ENCODE results near the gene CDC42SE2. TPM values are rescaled to one million over a fixed set of nuclear protein-coding genes. Genes with fewer than 3 reads are reported as not detected.
A peak's percentile ranks its signal among the peaks of the same experiment; 100 is the strongest.

The CDC42SE2 gene
- polyA plus RNA-seq, 3 donors, result 34.4 to 135 (median 92.6) TPM

DNA sequence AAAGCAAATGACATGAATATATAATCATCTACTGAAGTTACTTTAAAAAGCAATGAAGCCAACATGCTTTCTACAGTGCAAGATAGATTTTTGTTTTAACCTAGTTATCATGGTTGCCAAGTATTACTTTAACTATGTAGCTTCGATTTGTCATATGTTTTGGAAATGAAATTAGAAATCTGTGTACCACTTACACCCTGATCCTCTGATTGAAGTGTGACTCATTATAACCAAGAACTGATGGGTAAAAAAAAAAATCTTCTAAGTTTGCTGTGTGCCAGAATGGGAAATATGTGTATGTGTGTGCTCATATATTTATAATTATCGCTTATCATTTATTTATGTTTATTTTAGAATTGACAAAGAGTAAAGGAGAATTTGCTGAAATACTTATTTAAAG lies 9.1 kb upstream of the CDC42SE2 start:
- H3K79me2 ChIP-seq (ENCODE audit: insufficient read depth, low read length), result peaks cover 12% of the 10 kb centered on the region
- H3K9me3 Mint-ChIP-seq, result no peaks in the 10 kb centered on the region
- H3K4me3 ChIP-seq (replicated peaks in 1 of 3; ENCODE audit: low read depth in 2 of 3, low read length in 3 of 3), result no peak overlapping the region
- H3K4me2 ChIP-seq (replicated peaks; ENCODE audit: extremely low read depth, low read length, poor library complexity, severe bottlenecking), result no peak overlapping the region
- H3K27ac ChIP-seq (ENCODE audit: low read depth in 1 of 2, low read length in 2 of 2), result peak overlapping the region in 1 of 2 donors; percentile 91
- no CpG with 5 or more reads among the region's 2 CpGs for WGBS (ENCODE audit: insufficient coverage)
- H3K4me1 Mint-ChIP-seq, result peaks cover 81% of the 10 kb centered on the region
- no peak for DNase-seq
- H3K27ac Mint-ChIP-seq, result peak overlapping the region in 2 of 7 donors; percentile 70 to 88
- H3K36me3 Mint-ChIP-seq, result no peaks in the 10 kb centered on the region
- no peak overlapping the region for H3K9ac ChIP-seq (ENCODE audit: insufficient read depth, low read length, poor library complexity, severe bottlenecking)
- no peaks in the 10 kb centered on the region for H3K27me3 ChIP-seq (ENCODE audit: control insufficient read depth in 2 of 2, insufficient read depth in 2 of 2, low read length in 2 of 2)
- H3K9me3 ChIP-seq (replicated peaks in 1 of 2; ENCODE audit: control insufficient read depth in 1 of 2, insufficient read depth in 1 of 2, low read length in 2 of 2), result no peaks in the 10 kb centered on the region
- TF ChIP-seq, protein P1, sequence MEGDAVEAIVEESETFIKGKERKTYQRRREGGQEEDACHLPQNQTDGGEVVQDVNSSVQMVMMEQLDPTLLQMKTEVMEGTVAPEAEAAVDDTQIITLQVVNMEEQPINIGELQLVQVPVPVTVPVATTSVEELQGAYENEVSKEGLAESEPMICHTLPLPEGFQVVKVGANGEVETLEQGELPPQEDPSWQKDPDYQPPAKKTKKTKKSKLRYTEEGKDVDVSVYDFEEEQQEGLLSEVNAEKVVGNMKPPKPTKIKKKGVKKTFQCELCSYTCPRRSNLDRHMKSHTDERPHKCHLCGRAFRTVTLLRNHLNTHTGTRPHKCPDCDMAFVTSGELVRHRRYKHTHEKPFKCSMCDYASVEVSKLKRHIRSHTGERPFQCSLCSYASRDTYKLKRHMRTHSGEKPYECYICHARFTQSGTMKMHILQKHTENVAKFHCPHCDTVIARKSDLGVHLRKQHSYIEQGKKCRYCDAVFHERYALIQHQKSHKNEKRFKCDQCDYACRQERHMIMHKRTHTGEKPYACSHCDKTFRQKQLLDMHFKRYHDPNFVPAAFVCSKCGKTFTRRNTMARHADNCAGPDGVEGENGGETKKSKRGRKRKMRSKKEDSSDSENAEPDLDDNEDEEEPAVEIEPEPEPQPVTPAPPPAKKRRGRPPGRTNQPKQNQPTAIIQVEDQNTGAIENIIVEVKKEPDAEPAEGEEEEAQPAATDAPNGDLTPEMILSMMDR (IDR thresholded peaks at IDR 0.05), result no peak
- H3K4me3 Mint-ChIP-seq, result no peak overlapping the region
- no peak overlapping the region for H2AFZ ChIP-seq (ENCODE audit: insufficient read depth, low read depth, low read length, poor library complexity, severe bottlenecking)
- H3K27me3 Mint-ChIP-seq (ENCODE audit: low read depth in 3 of 3), result peaks cover 0 to 2% (median 0%) of the 10 kb centered on the region in 3 donors
- no peaks in the 10 kb centered on the region for H4K20me1 ChIP-seq (ENCODE audit: insufficient read depth, low read length)
- H3K36me3 ChIP-seq (replicated peaks in 1 of 2; ENCODE audit: control insufficient read depth in 1 of 2, insufficient read depth in 2 of 2, low read length in 2 of 2), result no peaks in the 10 kb centered on the region
- intact Hi-C loops (cut with micrococcal nuclease), result loop anchor here (5.0 to 10.0 kb wide), 4 partner anchors 33 to 90 kb away; partner anchors contain the start of genes HINT1 (in 1 of the 2) and LYRM7 (in 1 of the 2)
- peaks cover 77 to 84% of the 10 kb centered on the region in 2 donors for H3K4me1 ChIP-seq (ENCODE audit: control insufficient read depth in 1 of 2, insufficient read depth in 2 of 2, low read length in 2 of 2)

DNA sequence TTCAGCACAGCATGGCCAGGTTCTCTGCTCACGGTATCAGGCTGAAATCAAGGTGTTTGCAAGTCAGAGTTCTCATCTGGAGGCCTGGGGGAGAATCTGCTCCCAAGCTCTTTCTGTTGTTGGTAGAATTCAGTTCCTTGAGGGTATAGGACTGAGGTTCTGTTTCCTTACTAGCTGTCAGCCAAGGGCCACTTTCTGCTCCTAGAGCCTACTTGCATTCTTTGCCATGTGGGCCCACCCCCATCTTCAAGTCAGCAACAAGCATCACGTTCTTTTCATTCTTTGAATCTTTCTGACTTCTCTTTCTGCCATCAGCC lies 7.4 kb upstream of the CDC42SE2 start:
- H3K4me2 ChIP-seq (replicated peaks; ENCODE audit: extremely low read depth, low read length, poor library complexity, severe bottlenecking), result peak overlapping the region; percentile 51
- intact Hi-C loops (cut with micrococcal nuclease), result loop anchor here in 1 of 2 donors (10.0 kb wide), 1 partner anchor 92 kb away; the partner anchor contains the start of gene HINT1
- H3K27ac Mint-ChIP-seq, result peak overlapping the region; percentile 87 to 94 (median 93)
- H3K27me3 ChIP-seq (ENCODE audit: control insufficient read depth in 2 of 2, insufficient read depth in 2 of 2, low read length in 2 of 2), result no peaks in the 10 kb centered on the region
- H3K27me3 Mint-ChIP-seq (ENCODE audit: low read depth in 3 of 3), result peaks cover 0 to 2% (median 0%) of the 10 kb centered on the region in 3 donors
- H3K36me3 ChIP-seq (replicated peaks in 1 of 2; ENCODE audit: control insufficient read depth in 1 of 2, insufficient read depth in 2 of 2, low read length in 2 of 2), result no peaks in the 10 kb centered on the region
- peak overlapping the region; percentile 19 for H2AFZ ChIP-seq (ENCODE audit: insufficient read depth, low read depth, low read length, poor library complexity, severe bottlenecking)
- H3K79me2 ChIP-seq (ENCODE audit: insufficient read depth, low read length), result peaks cover 12% of the 10 kb centered on the region
- no peaks in the 10 kb centered on the region for H3K36me3 Mint-ChIP-seq
- peaks cover 67 to 72% of the 10 kb centered on the region in 2 donors for H3K4me1 ChIP-seq (ENCODE audit: control insufficient read depth in 1 of 2, insufficient read depth in 2 of 2, low read length in 2 of 2)
- no peak overlapping the region for H3K4me3 Mint-ChIP-seq
- peak overlapping the region; percentile 69 to 84 for H3K27ac ChIP-seq (ENCODE audit: low read depth in 1 of 2, low read length in 2 of 2)
- no peak overlapping the region for H3K9ac ChIP-seq (ENCODE audit: insufficient read depth, low read length, poor library complexity, severe bottlenecking)
- TF ChIP-seq, protein P1 (IDR thresholded peaks at IDR 0.05), result no peak
- H3K9me3 ChIP-seq (replicated peaks in 1 of 2; ENCODE audit: control insufficient read depth in 1 of 2, insufficient read depth in 1 of 2, low read length in 2 of 2), result no peaks in the 10 kb centered on the region
- peak overlapping the region in 1 of 3 experiments; percentile 51 for H3K4me3 ChIP-seq (replicated peaks in 1 of 3; ENCODE audit: low read depth in 2 of 3, low read length in 3 of 3)
- DNase-seq, result no peak
- no peaks in the 10 kb centered on the region for H4K20me1 ChIP-seq (ENCODE audit: insufficient read depth, low read length)
- peaks cover 65% of the 10 kb centered on the region for H3K4me1 Mint-ChIP-seq
- H3K9me3 Mint-ChIP-seq, result no peaks in the 10 kb centered on the region
- 80% methylated on average over 2 of the region's 2 CpGs for WGBS (ENCODE audit: insufficient coverage)
